Astrocyte of the cerebellum (primary cell): ENCODE measurements around the gene RPL35.

Experiments
- DNase-seq: peaks from one replicate; pipeline ENCODE4 v3.0.0-alpha.2; 2011; ENCODE audit warnings: low read depth
- H3K4me3 ChIP-seq: 2 replicates; pipeline ENCODE4 v1.5.1; 2011; ENCODE audit warnings: mild to moderate bottlenecking, low read depth, low read length, moderate library complexity
- in situ Hi-C: cut with HindIII; loops from 2 replicates; pipeline ENCODE4 v1.10.0; 2017; ENCODE audit warnings: low sequenced_read_pairs
- TF ChIP-seq, protein P1 (sequence below): IDR thresholded peaks from 2 replicates; pipeline ENCODE4 v1.5.1; 2012; ENCODE audit warnings: low read length, low read depth, moderate library complexity, mild to moderate bottlenecking; ENCODE audit errors: missing control alignments

Gene RPL35

DNA sequence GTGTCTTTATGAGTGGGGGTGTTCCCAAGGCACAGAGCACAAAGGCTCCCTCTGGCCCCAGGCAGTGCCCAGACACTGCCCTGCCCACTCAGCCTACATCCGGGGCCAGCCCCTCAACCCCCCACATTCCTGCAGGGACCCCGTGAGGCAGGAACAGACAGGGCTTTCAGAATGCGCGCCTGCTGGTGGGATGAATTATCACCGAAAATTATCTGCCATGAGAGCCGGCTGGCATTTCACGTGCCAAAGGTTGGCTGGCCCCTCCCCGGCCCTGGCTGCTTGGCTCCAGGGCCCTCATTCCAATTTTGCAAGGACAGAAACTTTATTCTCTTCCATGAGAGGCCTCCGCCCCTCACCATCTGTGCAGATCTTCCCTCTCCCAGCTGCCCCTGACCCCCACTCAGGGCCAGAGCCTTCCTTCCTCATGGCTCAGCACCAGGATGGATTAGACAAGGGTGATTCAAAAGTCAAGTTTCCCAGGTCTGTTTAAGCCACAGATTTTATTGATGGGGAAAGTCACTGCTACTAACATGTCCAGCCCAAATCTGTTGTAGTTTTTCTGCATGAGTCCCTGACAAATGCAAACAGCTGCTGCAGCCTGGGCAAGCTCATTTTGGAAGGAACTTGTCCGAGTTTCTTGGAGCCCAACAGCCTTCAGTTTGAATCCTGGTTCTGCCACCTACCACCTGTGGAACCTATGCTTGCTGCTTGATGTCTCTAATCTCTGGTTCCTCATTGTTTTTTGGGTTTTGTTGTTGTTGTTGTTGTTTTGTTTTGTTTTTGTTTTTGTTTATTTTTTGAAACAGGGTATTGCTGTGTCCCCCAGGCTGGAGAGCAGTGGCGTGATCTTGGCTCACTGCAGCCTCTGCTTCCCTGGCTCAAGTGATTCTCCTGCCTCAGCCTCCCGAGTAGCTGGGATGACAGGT lies 40.8 kb downstream of the RPL35 start:
- TF ChIP-seq, protein P1, sequence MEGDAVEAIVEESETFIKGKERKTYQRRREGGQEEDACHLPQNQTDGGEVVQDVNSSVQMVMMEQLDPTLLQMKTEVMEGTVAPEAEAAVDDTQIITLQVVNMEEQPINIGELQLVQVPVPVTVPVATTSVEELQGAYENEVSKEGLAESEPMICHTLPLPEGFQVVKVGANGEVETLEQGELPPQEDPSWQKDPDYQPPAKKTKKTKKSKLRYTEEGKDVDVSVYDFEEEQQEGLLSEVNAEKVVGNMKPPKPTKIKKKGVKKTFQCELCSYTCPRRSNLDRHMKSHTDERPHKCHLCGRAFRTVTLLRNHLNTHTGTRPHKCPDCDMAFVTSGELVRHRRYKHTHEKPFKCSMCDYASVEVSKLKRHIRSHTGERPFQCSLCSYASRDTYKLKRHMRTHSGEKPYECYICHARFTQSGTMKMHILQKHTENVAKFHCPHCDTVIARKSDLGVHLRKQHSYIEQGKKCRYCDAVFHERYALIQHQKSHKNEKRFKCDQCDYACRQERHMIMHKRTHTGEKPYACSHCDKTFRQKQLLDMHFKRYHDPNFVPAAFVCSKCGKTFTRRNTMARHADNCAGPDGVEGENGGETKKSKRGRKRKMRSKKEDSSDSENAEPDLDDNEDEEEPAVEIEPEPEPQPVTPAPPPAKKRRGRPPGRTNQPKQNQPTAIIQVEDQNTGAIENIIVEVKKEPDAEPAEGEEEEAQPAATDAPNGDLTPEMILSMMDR: no peak
- DNase-seq: no peak
- in situ Hi-C loops: no loop called here
- no peak overlapping the region for H3K4me3 ChIP-seq

DNA sequence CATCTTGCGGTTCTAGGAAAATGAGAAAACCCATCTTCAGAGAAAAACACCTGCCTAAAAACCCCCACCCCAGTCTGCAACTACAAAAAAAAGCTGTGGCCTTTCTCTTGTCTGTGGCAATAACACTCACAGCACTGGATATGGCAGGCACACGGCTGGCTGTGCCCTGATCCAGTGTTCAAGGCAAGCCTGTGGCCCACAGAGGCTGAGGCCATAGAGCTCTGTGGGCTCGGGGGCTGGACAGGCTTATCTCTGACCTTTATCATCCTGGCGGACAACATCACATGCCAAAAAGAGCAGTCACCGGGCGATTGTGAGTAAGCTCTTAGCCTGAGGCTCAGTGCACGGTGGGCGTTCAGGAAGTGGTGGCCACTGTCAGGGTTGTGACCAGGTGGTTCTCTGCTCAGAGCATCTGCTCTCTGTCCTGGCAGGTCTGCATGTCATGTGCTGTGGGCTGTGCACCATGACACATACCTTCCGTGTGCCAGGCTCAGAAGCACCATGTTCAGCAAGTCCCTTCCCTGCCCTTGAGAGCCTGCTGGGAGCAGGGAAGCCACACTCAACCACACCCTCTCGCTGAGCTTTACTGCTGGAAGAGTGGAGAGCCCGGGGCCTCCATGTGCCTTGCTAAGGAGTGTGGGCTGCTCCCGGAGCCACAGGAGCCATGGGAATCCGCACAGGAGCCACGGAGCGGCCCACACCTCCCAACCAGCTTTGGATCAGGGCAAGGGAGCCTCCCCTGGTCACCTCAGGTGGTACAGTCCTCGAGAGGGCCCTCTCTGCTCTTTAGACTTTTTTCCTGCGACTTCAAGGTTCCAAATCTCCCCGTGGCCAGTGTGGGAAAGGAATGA lies 43.1 kb downstream of the RPL35 start:
- no peak for DNase-seq
- TF ChIP-seq, protein P1: no peak
- no peak overlapping the region for H3K4me3 ChIP-seq
- in situ Hi-C loops: no loop called here

DNA sequence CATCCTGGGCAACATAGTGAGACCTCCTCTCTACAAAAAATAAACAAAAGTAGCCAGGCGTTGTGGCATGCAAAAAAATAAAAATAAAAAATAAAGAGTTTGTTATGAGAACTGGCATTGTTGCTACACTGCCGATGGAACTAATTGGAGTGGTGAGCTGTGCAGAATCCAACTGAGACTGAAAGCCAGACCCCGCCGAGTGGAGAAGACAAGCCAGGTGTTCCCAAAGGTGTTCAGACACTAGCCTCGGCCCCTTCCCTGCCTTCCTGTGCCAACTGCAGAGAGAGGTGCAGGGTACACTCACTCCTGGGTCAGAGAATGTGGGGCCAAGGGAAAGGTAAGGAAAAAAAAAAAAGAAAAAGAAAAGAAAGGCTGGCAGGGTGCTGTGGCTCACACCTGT lies 46.2 kb downstream of the RPL35 start:
- DNase-seq: no peak
- no peak overlapping the region for H3K4me3 ChIP-seq
- in situ Hi-C loops: no loop called here
- TF ChIP-seq, protein P1: no peak

DNA sequence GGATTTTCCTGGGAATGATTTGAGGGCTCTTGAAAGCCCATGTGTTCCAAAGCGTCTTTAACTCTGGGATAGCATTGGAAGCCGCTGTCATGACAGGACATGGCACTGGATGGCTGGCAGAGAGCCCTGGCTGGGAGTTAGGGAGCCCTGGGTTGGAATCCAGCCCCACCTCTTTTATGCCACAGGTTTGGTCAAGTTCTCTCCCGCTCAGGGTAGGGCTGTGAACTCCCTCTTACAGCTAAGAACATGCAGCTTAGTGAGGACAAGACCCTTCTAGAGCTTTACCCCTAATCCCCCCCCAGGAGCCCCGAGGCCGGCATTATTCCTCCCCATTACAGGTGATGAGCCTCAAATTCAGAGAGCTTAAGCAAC lies 47.6 kb downstream of the RPL35 start:
- in situ Hi-C loops: no loop called here

DNA sequence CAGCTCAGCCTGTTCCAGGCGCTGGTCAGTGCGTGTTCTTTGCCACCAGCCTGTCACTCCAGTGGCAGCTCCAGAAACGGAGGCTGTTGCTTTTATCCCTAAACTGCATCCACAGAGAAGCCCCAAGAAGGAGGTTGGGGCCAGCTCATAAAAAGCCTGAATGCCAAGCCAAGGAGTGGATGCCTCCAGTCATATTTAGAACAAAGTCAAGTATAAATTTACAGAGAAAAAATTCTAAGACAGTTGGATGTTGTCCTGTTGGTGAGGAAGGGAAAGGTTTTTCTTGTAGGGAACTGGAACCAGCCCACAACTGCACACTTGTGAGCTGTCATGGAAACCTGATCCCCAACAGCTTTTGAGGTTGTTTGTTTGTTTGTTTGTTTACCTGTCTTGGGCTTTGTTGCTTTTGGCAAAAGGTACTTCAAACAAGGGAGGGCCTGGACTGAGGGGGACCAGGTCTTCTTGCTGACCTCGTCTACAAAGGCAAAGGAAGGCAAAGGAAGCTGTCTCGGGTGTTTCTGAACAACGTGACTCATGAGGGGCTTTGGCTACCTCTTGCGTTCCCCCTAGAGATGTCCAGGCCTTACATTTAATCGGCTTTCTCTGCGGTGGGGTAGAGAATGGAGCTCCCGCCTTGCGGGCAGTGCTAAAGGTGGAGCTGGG lies 48.1 kb downstream of the RPL35 start:
- TF ChIP-seq, protein P1: no peak
- in situ Hi-C loops: no loop called here

More for the DNA sequence above, 47.6 kb downstream of the RPL35 start:
- TF ChIP-seq, protein P1: no peak
- H3K4me3 ChIP-seq: no peak overlapping the region
- DNase-seq: no peak

DNA sequence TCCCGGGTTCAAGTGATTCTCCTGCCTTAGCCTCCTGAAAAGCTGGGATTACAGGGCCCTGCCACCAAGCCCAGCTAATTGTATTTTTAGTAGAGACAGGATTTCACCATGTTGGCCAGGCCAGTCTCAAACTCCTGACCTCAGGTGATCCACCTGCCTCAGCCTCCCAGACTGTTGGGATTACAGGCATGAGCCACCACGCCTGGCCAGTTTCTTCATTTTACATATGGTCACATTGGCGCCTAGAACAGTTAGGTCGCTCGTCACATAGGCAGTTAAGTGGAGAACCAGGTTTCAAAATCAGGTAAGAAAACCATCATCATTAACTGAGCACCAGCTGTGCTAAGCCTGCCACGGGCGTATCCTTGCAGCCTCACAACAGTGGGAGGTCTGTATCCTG lies 48.7 kb downstream of the RPL35 start:
- in situ Hi-C loops: no loop called here
- no peak for DNase-seq
- H3K4me3 ChIP-seq: no peak overlapping the region
- TF ChIP-seq, protein P1: no peak

More for the DNA sequence above, 48.1 kb downstream of the RPL35 start:
- DNase-seq: no peak
- H3K4me3 ChIP-seq: no peak overlapping the region
